ENCODE measurements around the gene MTPN. TPM values are rescaled to one million over a fixed set of nuclear protein-coding genes. Genes with fewer than 3 reads are reported as not detected.

MTPN gene
- total RNA-seq, 1 donor, result 117 TPM

DNA sequence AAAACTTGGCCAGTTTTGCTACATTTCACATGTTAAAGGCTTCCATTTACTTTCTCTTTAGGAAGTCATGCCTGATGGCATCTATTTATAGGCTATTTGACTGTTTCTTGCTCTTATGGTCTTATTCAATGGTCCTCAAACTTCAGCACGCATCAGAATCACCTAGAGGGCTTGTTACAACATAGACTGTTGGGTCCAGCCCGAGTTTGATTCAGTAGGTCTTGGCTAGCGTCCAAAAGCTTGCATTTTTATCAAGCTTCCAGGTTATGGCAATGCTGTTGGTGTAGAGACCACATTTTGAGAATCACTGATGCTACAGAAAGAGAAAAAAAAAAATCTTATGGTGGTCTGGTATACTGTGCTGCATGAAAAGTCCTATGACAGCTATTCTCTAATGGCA lies 51.9 kb downstream of the MTPN start:
- Histone ChIP-seq H3K4me2 (ENCODE audit: insufficient read depth, low read length) (no peak overlapping the region), H3K79me2 (ENCODE audit: insufficient read depth, low read length) (peaks cover 28% of the 10 kb centered on the region), H3K27me3 (ENCODE audit: insufficient read depth, low read length) (no peaks in the 10 kb centered on the region), H3K4me1 (ENCODE audit: insufficient read depth, low read length) (peaks cover 12% of the 10 kb centered on the region), H2AFZ (ENCODE audit: low read length) (no peak overlapping the region), H3K9me3 (ENCODE audit: low read depth, low read length) (no peaks in the 10 kb centered on the region), H3K36me3 (ENCODE audit: insufficient read depth, low read length) (peaks cover 10% of the 10 kb centered on the region), H4K20me1 (ENCODE audit: insufficient read depth, low read length) (peaks cover under 1% of the 10 kb centered on the region), H3K27ac (ENCODE audit: low read depth, low read length) (peak overlapping the region; percentile 25), H3K4me3 (ENCODE audit: insufficient read depth, low read length) (no peak overlapping the region)
- TF ChIP-seq, protein P1, sequence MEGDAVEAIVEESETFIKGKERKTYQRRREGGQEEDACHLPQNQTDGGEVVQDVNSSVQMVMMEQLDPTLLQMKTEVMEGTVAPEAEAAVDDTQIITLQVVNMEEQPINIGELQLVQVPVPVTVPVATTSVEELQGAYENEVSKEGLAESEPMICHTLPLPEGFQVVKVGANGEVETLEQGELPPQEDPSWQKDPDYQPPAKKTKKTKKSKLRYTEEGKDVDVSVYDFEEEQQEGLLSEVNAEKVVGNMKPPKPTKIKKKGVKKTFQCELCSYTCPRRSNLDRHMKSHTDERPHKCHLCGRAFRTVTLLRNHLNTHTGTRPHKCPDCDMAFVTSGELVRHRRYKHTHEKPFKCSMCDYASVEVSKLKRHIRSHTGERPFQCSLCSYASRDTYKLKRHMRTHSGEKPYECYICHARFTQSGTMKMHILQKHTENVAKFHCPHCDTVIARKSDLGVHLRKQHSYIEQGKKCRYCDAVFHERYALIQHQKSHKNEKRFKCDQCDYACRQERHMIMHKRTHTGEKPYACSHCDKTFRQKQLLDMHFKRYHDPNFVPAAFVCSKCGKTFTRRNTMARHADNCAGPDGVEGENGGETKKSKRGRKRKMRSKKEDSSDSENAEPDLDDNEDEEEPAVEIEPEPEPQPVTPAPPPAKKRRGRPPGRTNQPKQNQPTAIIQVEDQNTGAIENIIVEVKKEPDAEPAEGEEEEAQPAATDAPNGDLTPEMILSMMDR (IDR thresholded peaks at IDR 0.05; ENCODE audit: extremely low read depth, low read depth, low read length), result no peak
- DNase-seq (ENCODE audit: insufficient read length, low spot score, missing footprints), result no peak

DNA sequence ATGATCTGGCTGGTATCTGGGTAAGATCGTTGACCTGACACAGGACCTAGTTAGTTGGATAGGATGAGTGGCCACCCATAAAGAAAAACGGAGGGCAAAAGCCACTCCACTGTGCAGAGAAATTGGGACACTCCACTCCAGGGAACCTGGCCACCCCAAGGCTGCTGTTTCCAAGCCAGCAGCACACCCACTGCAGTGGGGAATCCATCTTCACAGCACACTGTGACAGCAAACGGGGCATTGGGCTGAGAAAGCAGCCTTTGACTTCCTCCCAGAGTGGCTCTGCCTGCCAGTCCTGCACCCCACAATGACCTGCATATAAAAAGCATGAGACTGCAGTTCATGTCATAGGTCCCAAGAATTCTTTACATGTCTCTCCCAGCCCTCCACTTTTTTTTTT lies 52.9 kb downstream of the MTPN start:
- H2AFZ ChIP-seq (ENCODE audit: low read length), result no peak overlapping the region
- TF ChIP-seq, protein P1 (IDR thresholded peaks at IDR 0.05; ENCODE audit: extremely low read depth, low read depth, low read length), result no peak
- H3K4me3 ChIP-seq (ENCODE audit: insufficient read depth, low read length), result no peak overlapping the region
- no peaks in the 10 kb centered on the region for H4K20me1 ChIP-seq (ENCODE audit: insufficient read depth, low read length)
- H3K9me3 ChIP-seq (ENCODE audit: low read depth, low read length), result no peaks in the 10 kb centered on the region
- no peaks in the 10 kb centered on the region for H3K27me3 ChIP-seq (ENCODE audit: insufficient read depth, low read length)
- peaks cover 19% of the 10 kb centered on the region for H3K79me2 ChIP-seq (ENCODE audit: insufficient read depth, low read length)
- H3K36me3 ChIP-seq (ENCODE audit: insufficient read depth, low read length), result peaks cover 7% of the 10 kb centered on the region
- H3K4me2 ChIP-seq (ENCODE audit: insufficient read depth, low read length), result no peak overlapping the region
- no peak for DNase-seq (ENCODE audit: insufficient read length, low spot score, missing footprints)
- peaks cover 12% of the 10 kb centered on the region for H3K4me1 ChIP-seq (ENCODE audit: insufficient read depth, low read length)
- H3K27ac ChIP-seq (ENCODE audit: low read depth, low read length), result peak overlapping the region; percentile 67

DNA sequence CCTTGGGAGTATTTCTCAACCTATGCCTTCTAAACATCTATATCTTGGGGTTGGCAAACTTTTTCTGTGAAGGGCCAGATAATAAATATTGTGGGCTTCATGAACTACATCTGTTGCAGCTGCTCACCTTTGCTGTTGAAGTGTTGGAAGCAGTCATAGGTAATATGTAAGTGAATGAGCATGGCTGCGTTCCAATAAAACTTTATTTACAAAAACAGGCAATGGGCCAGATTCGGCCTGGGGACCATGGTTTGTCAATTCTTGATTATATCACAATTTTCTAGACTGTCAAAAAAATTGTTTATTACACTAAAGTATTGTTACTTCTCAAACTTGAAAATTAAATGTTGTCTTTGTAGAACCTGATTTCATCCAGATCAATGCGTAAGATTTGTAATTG lies 54.9 kb downstream of the MTPN start:
- H3K27me3 ChIP-seq (ENCODE audit: insufficient read depth, low read length), result no peaks in the 10 kb centered on the region
- H3K79me2 ChIP-seq (ENCODE audit: insufficient read depth, low read length), result peaks cover 3% of the 10 kb centered on the region
- H3K4me1 ChIP-seq (ENCODE audit: insufficient read depth, low read length), result peaks cover 12% of the 10 kb centered on the region
- TF ChIP-seq, protein P1 (IDR thresholded peaks at IDR 0.05; ENCODE audit: extremely low read depth, low read depth, low read length), result no peak
- H4K20me1 ChIP-seq (ENCODE audit: insufficient read depth, low read length), result no peaks in the 10 kb centered on the region
- no peak overlapping the region for H2AFZ ChIP-seq (ENCODE audit: low read length)
- H3K36me3 ChIP-seq (ENCODE audit: insufficient read depth, low read length), result no peaks in the 10 kb centered on the region
- no peak overlapping the region for H3K4me3 ChIP-seq (ENCODE audit: insufficient read depth, low read length)
- no peak overlapping the region for H3K27ac ChIP-seq (ENCODE audit: low read depth, low read length)
- H3K9me3 ChIP-seq (ENCODE audit: low read depth, low read length), result no peaks in the 10 kb centered on the region
- H3K4me2 ChIP-seq (ENCODE audit: insufficient read depth, low read length), result no peak overlapping the region
- no peak for DNase-seq (ENCODE audit: insufficient read length, low spot score, missing footprints)

DNA sequence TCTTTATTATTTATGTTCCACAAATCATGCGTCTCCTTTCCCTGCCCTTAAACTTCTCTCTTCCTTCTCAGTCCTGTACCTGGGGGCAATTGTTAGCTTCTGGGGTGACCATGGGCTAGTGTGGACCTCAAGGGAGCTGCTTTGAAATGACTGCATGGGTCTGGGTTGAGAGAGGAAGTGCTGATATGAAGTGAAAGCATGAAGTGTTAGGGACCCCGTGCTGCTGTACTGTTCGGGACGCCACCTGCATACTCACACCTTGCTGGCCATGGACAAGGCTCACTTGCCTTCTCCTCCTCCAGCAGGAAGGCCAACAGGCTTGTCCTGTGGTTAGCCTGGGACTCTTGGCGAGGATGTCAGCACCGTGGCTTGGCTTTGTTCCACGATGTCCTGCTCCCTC lies 56.7 kb downstream of the MTPN start:
- no peak for DNase-seq (ENCODE audit: insufficient read length, low spot score, missing footprints)
- no peaks in the 10 kb centered on the region for H3K36me3 ChIP-seq (ENCODE audit: insufficient read depth, low read length)
- H3K4me1 ChIP-seq (ENCODE audit: insufficient read depth, low read length), result peaks cover 12% of the 10 kb centered on the region
- H2AFZ ChIP-seq (ENCODE audit: low read length), result no peak overlapping the region
- H3K4me2 ChIP-seq (ENCODE audit: insufficient read depth, low read length), result no peak overlapping the region
- H3K27ac ChIP-seq (ENCODE audit: low read depth, low read length), result no peak overlapping the region
- TF ChIP-seq, protein P1 (IDR thresholded peaks at IDR 0.05; ENCODE audit: extremely low read depth, low read depth, low read length), result no peak
- no peak overlapping the region for H3K4me3 ChIP-seq (ENCODE audit: insufficient read depth, low read length)
- H3K9me3 ChIP-seq (ENCODE audit: low read depth, low read length), result no peaks in the 10 kb centered on the region
- no peaks in the 10 kb centered on the region for H4K20me1 ChIP-seq (ENCODE audit: insufficient read depth, low read length)
- no peaks in the 10 kb centered on the region for H3K79me2 ChIP-seq (ENCODE audit: insufficient read depth, low read length)
- no peaks in the 10 kb centered on the region for H3K27me3 ChIP-seq (ENCODE audit: insufficient read depth, low read length)
